Activated T-cell treated with anti-CD3 and anti-CD28 coated beads, Interleukin-2, amount 50 U/mL, for 4 hours (primary cell): ENCODE results near the gene KCNF1. TPM values are rescaled to one million over a fixed set of nuclear protein-coding genes. Genes with fewer than 3 reads are reported as not detected.
A peak's percentile ranks its signal among the peaks of the same experiment; 100 is the strongest.

Experiments used
- ATAC-seq, 2 donors: fragments of 200-7000 bp; cut with Tn5 transposase; one replicate each; pipeline ENCODE4 v1.10.0; 2021
- DNase-seq: peaks from one replicate; pipeline ENCODE4 v3.0.0-alpha.2; 2020
- H3K27me3 Mint-ChIP-seq: one replicate; pipeline ENCODE4 v1.8.0; 2021; ENCODE audit warnings: low read depth, mixed read lengths
- H3K36me3 Mint-ChIP-seq: one replicate; pipeline ENCODE4 v1.8.0; 2022; ENCODE audit warnings: mixed read lengths; ENCODE audit not compliant: insufficient read depth
- H3K4me1 Mint-ChIP-seq: one replicate; pipeline ENCODE4 v1.8.0; 2021; ENCODE audit warnings: low read depth, mixed read lengths
- H3K4me3 Mint-ChIP-seq: one replicate; pipeline ENCODE4 v1.8.0; 2021; ENCODE audit warnings: mild to moderate bottlenecking, moderate library complexity, mixed read lengths
- H3K9me3 Mint-ChIP-seq: one replicate; pipeline ENCODE4 v1.8.0; 2021; ENCODE audit warnings: mixed read lengths
- total RNA-seq, 3 donors: library from RNA; stranded (reverse); gene quantifications; one replicate each; pipeline ENCODE4 v1.2.1, GENCODE V29; 2021

The KCNF1 gene, protein sequence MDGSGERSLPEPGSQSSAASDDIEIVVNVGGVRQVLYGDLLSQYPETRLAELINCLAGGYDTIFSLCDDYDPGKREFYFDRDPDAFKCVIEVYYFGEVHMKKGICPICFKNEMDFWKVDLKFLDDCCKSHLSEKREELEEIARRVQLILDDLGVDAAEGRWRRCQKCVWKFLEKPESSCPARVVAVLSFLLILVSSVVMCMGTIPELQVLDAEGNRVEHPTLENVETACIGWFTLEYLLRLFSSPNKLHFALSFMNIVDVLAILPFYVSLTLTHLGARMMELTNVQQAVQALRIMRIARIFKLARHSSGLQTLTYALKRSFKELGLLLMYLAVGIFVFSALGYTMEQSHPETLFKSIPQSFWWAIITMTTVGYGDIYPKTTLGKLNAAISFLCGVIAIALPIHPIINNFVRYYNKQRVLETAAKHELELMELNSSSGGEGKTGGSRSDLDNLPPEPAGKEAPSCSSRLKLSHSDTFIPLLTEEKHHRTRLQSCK
- total RNA-seq = not detected

DNA sequence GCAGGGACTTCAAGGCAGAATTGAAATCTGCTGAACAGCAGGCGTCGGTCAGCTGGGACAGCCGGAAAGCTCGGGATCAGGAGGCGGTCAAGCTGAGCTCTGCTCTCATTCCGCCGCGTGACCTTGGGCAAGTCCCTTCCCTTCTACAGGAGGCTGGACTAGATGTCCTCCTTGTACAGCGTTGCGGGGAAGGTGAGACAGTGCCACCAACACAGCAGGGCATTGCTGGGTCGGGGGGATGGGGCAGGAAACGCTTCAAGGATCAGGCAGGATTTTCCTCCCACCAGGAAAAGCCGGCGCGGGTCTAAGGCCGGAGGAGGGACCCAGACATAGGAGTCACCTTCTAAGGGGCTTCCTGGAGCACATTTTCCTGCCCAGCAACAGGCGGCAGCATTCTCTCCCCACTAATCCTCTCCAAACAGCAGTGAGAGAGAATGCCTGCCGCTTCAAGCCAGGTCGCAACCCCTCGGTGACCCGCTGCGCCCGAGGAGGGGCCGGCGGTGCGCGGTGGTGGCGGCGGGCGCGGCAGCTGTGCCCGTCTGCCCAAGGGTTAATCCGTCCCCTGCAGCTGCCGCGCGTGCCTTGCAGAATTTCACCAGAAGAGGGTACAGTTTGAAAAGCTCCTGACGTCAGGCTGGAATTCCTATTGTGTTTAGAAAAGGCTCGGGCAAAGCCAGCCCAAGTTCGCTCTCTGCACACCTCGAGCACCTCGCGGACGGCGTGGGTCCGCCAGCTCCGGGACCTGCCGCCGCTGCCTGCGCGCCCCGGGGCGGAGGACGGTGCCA, at the start of gene KCNF1:
Gene KCNF1 (plus strand): TSS at position 644 of the 785 bp plus-strand sequence. CDS start 493 bp downstream, outside the sequence.
- Mint-ChIP-seq H3K27me3 (peaks cover 39% of the 10 kb centered on the region), H3K4me3 (peak within 1 kb of the TSS; percentile 47), H3K4me1 (peaks cover 6% of the 10 kb centered on the region), H3K36me3 (no peaks in the 10 kb centered on the region), H3K9me3 (no peaks in the 10 kb centered on the region)
- ATAC-seq (peak; percentile 24 to 31), DNase-seq (no peak)

DNA sequence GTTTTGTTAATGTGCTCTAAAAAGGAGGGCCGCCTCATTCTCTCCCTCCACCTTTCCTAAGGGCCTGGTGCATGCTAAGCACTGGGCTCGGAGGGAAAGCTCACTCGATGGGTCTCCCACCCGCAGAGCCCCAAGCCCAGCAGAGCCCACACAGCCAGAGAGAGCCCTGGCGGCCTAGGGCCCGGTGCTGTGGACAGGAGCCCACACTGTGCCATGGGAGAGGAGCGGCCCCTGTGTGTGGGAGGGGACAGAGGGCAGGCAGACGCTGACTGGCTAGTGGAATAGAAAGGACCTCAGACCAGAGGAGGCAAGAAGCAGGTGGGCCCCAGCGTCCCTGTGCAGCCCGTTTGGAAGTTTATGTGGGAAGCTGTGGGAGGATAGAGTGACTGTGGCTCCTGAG, 49.4 kb upstream of the KCNF1 start:
- Mint-ChIP-seq H3K27me3 (peaks cover 27% of the 10 kb centered on the region), H3K4me1 (peaks cover 21% of the 10 kb centered on the region), H3K36me3 (no peaks in the 10 kb centered on the region), H3K9me3 (no peaks in the 10 kb centered on the region), H3K4me3 (no peak overlapping the region)
- no peak for ATAC-seq
- DNase-seq = no peak

DNA sequence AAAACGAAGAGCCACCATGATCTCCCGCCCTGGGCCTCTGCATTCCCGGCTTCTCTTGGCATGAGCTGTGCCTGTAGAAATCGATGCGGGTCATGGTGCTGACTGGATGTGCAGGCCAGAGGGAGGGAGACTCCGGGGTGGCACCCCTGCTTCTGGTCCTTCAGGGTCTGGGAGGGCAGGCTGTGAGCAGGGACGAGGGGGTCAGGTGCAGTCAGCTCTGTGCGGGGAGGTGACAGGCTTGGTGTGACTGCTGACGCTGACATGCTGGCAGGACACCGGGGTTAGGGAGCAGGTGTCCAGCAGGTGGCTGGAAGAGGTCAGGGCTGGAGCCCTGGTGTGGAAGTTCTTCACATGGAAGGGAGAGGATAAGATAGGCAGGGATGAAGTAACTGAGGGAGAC, 48.7 kb upstream of the KCNF1 start:
- Mint-ChIP-seq H3K4me3 (no peak overlapping the region), H3K9me3 (no peaks in the 10 kb centered on the region), H3K4me1 (peaks cover 21% of the 10 kb centered on the region), H3K36me3 (no peaks in the 10 kb centered on the region), H3K27me3 (peaks cover 27% of the 10 kb centered on the region)
- no peak for DNase-seq
- no peak for ATAC-seq

DNA sequence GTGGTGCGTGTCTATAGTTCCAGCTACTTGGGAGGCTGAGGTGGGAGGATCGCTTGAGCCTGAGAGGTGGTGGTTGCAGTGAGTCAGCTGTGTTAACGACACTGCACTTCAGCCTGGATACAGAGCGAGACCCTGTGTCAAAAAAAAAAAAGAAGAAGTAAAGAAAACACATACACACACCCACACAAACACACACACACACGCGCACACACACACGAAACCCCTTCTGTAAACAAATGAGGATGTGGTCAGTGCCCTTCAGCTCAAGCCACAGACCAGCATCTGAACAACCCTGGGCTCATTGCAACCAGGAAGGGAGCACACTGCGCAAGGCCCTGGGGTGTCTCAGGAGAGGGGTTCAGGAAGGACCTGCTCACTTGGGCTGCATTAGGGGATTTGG, 47.9 kb upstream of the KCNF1 start:
- Mint-ChIP-seq H3K36me3 (no peaks in the 10 kb centered on the region), H3K27me3 (peaks cover 27% of the 10 kb centered on the region), H3K4me3 (no peak overlapping the region), H3K4me1 (peaks cover 21% of the 10 kb centered on the region), H3K9me3 (no peaks in the 10 kb centered on the region)
- no peak for ATAC-seq
- DNase-seq = no peak

DNA sequence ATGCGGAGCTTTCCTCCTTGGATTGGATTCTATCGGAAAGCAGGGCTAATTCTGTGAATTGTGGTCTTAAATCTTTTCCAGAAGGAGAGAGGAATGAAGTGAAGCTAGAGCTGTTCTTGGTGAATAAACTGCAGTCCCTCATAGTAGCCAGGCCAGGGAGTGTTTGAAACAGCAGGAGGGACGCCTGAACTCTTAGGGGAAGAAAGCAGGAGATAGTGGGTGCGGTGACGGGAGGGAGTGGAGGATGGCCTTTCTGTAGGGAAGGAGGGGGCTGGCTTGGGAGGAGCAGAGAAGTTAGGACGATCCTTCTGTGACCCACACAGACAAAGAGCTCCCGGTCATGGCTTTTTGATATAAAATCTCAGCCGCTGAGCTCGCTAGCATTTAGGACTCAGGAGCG, 47.5 kb upstream of the KCNF1 start:
- ATAC-seq = no peak
- DNase-seq = no peak
- Mint-ChIP-seq H3K4me3 (no peak overlapping the region), H3K4me1 (peaks cover 21% of the 10 kb centered on the region), H3K36me3 (no peaks in the 10 kb centered on the region), H3K27me3 (peaks cover 27% of the 10 kb centered on the region), H3K9me3 (no peaks in the 10 kb centered on the region)

DNA sequence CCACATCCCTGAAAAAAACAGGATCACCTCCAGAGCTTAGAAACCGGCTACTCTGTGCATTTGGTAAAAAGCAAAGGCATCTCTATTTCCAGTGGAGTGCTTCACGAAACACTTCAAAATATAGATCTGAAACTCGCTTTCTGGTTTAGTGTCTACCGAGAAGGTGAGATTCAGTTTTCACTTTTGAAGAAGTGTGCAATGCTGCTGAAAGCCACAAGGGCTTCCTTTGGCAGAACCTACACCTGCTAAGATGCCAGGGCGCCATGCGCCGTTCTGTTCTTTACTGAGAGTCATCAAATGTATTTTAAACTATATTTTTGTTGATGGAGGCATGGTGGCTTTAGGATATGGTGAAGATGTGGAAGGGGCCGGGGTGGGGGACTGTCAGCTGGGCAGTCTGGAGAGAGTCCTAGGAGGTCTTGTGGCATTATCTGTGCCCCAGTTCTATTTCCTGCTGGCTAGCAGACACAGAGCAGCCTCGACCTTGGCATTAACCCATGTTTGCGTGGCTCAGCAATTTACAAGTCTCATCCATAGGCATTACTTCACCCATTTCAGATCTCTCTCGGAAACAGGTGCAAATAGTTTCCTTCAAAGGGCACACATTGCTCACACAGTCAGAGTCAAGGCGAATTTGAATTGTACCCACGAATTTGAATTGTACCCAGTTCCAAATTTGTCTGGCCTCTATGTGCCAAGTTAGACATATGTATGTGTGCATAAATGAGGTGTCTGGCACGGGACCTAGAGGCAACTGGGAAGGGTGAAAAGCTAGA, 46.7 kb upstream of the KCNF1 start:
- no peaks in the 10 kb centered on the region for H3K36me3 Mint-ChIP-seq
- no peak for DNase-seq
- peaks cover 21% of the 10 kb centered on the region for H3K4me1 Mint-ChIP-seq
- peak; percentile 76 to 90 for ATAC-seq
- H3K4me3 Mint-ChIP-seq = no peak overlapping the region
- no peaks in the 10 kb centered on the region for H3K9me3 Mint-ChIP-seq
- peaks cover 27% of the 10 kb centered on the region for H3K27me3 Mint-ChIP-seq

DNA sequence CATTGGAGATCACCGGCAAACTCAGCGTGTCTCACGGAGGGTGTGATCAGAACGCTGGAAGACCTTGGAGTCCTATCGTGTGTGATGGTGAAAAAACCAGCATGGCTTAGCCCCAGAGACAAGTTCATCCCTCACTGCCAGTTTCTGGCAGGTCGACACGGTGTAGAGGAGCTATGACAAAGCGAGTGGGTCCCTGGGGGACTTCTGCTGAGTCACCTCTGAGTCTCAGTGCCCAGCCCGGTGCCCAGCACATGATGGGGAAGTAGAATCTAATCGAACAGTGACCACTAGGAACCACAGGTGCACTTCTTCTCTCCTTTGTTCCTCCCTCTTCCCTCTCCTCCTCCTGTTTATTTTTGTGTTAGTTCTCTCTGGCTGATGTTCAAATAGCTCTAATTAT, 45.9 kb upstream of the KCNF1 start:
- DNase-seq = no peak
- no peaks in the 10 kb centered on the region for H3K36me3 Mint-ChIP-seq
- peaks cover 19% of the 10 kb centered on the region for H3K4me1 Mint-ChIP-seq
- H3K9me3 Mint-ChIP-seq = no peaks in the 10 kb centered on the region
- no peak overlapping the region for H3K4me3 Mint-ChIP-seq
- H3K27me3 Mint-ChIP-seq = peaks cover 27% of the 10 kb centered on the region
- no peak for ATAC-seq

DNA sequence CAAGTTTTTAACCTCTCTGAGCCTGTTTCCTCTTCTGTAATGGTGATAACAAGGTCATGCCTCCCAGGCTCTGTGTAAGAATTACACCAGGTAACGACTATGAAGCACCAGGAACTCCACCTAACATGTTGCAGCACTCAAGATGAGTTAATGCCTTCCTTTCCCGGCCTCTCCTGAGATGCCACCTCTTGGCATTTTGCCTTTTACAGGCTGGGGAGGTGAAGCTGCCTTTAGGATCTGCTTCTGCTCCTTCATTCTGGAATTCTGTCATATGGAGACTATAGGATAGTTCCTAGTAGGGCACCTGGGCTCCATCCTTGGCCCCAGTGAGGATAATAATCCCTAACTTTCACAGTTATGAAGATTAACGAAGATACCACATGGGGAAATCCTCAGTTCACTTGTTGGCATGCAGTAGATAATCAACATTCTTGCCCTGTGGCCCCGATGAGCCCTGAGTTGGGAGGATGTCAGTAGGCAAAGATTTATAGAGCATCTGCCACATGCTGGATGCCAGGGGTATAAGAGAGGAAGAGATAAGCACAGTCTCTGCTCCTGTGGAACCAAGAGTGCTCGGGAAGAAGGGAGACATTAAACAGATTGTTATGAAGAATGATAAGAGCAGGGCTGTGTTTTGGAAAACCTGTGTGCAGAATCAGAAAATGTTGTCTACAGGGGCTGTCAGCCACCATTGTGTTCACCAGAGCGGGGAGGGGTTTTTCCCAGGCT, 43.9 kb upstream of the KCNF1 start:
- peaks cover 23% of the 10 kb centered on the region for H3K27me3 Mint-ChIP-seq
- H3K36me3 Mint-ChIP-seq = no peaks in the 10 kb centered on the region
- ATAC-seq (no peak), DNase-seq (no peak)
- H3K4me1 Mint-ChIP-seq = peaks cover 14% of the 10 kb centered on the region
- no peak overlapping the region for H3K4me3 Mint-ChIP-seq
- peaks cover 6% of the 10 kb centered on the region for H3K9me3 Mint-ChIP-seq

DNA sequence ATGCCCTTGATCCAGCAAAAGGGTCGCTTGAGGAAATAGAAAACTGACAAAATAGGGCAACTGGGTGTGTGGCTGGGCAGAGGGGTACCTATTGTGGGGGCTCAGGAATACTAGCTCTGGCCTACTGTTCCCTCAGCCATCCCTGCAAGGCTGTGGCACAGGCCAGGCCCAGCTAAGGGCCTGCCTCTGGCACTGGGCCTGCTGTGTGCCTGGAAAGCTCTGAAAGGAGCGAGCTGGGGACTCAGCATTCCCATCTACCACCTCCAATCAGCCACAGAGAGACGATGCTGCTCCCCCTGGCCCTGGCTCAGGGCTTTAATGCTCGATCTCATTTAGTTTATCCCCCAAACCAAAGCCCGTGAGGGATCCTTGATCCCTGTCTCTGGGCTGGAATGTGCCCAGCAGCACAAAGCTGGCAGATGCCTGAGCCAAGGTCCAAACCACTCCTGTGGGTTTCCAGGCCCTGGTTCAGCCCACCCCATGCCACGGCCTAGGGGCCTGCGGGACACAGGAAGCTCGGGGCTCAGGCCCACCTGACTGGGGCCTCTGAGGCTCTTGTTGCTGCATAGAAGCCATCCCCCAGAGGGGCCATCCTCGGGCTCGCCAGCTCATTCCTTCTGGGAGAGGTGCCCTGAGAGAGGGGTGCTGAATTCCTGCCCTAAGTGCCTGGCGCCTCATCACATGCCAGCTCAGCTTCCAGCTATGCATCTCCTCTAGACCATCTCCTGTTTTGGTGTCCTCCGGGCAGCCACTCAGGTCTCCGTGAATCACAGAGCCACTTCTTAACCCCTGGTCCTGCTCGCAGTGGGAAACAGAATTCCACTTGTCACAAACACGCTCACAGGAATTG, 43.0 kb upstream of the KCNF1 start:
- DNase-seq = no peak
- Mint-ChIP-seq H3K27me3 (peaks cover 15% of the 10 kb centered on the region), H3K36me3 (no peaks in the 10 kb centered on the region), H3K9me3 (peaks cover 6% of the 10 kb centered on the region), H3K4me1 (peaks cover 13% of the 10 kb centered on the region), H3K4me3 (no peak overlapping the region)
- no peak for ATAC-seq

DNA sequence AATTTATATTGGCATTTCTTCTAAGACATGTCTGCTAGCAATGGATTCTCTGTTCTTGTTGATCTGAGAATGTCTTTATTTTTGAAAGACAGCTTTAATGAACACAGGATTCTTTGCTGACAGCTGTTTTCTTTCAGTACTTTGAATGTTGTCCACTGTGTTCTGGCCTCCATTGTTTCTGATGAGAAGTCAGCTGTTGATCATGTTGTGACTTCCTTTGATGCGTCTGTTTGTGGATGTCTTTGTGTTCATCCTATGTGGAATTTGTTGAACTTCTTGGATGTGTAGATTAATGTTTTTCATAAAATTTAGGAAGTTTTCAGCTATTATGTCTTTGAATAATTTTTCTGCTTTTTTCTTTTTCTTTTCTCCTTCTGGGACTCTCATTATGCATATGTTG, 39.8 kb upstream of the KCNF1 start:
- Mint-ChIP-seq H3K4me3 (no peak overlapping the region), H3K4me1 (no peaks in the 10 kb centered on the region), H3K27me3 (peaks cover 13% of the 10 kb centered on the region), H3K9me3 (peaks cover 6% of the 10 kb centered on the region), H3K36me3 (no peaks in the 10 kb centered on the region)
- ATAC-seq = no peak
- DNase-seq = no peak

DNA sequence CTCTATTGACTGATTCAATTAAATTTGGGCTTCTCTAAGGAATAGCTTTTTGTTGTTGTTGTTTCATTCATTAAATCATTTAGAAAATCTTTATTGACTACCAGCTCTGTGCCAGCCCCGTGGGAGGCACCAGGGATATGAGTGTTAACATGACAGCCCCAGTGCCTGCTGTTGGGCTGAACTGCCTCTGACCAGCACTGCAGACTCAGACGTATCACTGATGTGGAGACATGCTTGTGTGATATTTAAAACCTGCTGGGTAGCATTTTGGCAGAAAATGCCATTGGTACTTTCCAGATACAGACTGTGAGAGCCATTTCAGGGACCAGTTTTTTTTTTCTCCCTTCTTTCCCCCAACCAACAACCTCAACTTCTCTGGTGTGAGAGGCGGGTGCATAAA, 38.6 kb upstream of the KCNF1 start:
- Mint-ChIP-seq H3K9me3 (peaks cover 6% of the 10 kb centered on the region), H3K4me1 (no peaks in the 10 kb centered on the region), H3K4me3 (no peak overlapping the region), H3K27me3 (peaks cover 14% of the 10 kb centered on the region), H3K36me3 (no peaks in the 10 kb centered on the region)
- no peak for ATAC-seq
- DNase-seq = no peak

DNA sequence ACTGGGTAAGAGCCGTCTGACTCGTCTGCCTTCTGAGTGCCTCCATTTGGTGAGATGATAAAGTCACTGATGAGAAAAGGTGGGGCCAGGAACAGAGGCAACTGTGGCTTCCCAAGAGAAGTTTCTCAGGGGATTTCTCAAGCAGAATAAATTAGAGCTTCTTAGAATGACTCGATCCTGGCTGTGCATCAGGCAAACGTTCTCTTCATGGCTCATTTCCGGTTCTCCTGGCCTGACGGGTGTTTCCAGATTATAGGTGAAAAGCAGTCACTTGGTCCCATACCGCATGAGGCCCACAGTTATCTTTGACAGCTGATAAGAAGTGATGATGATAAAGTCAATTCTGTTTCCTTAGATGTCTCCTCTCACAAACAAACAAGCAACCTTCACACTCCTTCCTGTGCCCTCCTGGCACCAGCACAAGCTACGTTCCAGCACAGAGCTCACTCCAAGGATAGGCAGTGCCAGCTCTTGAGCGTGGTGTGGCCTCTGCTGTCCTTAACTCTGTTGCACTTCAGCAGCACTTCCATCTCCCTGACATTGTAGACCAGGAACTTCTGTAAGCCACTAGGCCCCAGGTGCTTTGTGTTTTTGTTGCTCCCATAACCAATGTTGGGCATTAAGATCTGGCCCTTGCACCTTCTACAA, 37.8 kb upstream of the KCNF1 start:
- Mint-ChIP-seq H3K4me3 (no peak overlapping the region), H3K9me3 (peaks cover 6% of the 10 kb centered on the region), H3K36me3 (no peaks in the 10 kb centered on the region), H3K27me3 (peaks cover 18% of the 10 kb centered on the region), H3K4me1 (no peaks in the 10 kb centered on the region)
- DNase-seq (no peak), ATAC-seq (peak in 1 of 2 donors; percentile 70)

DNA sequence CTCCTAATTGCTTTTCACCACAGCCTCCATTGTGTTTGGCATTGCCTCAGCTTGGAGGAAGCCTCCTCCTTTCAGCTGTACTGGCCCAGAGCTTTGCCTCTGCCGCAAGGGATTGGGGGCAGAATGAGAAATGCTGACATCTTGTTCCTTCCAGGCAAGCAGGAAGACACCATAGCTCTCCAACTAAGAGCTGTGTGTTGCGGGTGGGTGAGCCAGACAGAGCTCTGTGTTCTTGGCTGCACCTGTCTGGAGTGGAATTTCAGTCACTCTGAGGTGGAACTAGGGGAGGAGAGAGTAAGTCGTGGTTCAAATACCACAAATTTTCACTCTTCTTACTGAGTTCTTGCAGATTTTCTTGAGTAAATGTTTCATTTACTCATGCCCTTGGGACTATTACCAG, 36.6 kb upstream of the KCNF1 start:
- DNase-seq = no peak
- Mint-ChIP-seq H3K27me3 (peaks cover 19% of the 10 kb centered on the region), H3K4me1 (no peaks in the 10 kb centered on the region)

More for the DNA sequence above, 36.6 kb upstream of the KCNF1 start:
- Mint-ChIP-seq H3K4me3 (no peak overlapping the region), H3K36me3 (no peaks in the 10 kb centered on the region), H3K9me3 (peaks cover 6% of the 10 kb centered on the region)
- ATAC-seq = no peak
